Islet precursor cell (in vitro differentiated cells): ENCODE measurements around the gene ILDR1.
"Not testable (repeated sequence)": the region's sequence is repeated elsewhere in the genome, so short reads cannot be mapped to it uniquely, and the experiment has no call there.

ENCODE experiments used
- DNase-seq: peaks from one replicate; pipeline ENCODE4 v3.0.0-alpha.2; 2018

The ILDR1 gene

GRCh38 chr3:121942116-121942786 is 79.8 kb downstream of the ILDR1 start:
- no peak for DNase-seq

GRCh38 chr3:121941592-121941991 is 80.5 kb downstream of the ILDR1 start:
- DNase-seq, result no peak

GRCh38 chr3:121938141-121938855 is 83.7 kb downstream of the ILDR1 start:
- DNase-seq, result not testable (repeated sequence)
